Activated CD8-positive, alpha-beta memory T cell treated with anti-CD3 and anti-CD28 coated beads for 48 hours (primary cell): ENCODE results near the gene PACS2.
"Not testable (repeated sequence)": the region's sequence is repeated elsewhere in the genome, so short reads cannot be mapped to it uniquely, and the experiment has no call there.

Experiments used
- DNase-seq, 3 experiments: peaks; one replicate each; pipeline ENCODE4 v3.0.0-alpha.2; 2020; ENCODE audit warnings: low read depth in 2 of 3, low spot score in 2 of 3

The PACS2 gene

DNA sequence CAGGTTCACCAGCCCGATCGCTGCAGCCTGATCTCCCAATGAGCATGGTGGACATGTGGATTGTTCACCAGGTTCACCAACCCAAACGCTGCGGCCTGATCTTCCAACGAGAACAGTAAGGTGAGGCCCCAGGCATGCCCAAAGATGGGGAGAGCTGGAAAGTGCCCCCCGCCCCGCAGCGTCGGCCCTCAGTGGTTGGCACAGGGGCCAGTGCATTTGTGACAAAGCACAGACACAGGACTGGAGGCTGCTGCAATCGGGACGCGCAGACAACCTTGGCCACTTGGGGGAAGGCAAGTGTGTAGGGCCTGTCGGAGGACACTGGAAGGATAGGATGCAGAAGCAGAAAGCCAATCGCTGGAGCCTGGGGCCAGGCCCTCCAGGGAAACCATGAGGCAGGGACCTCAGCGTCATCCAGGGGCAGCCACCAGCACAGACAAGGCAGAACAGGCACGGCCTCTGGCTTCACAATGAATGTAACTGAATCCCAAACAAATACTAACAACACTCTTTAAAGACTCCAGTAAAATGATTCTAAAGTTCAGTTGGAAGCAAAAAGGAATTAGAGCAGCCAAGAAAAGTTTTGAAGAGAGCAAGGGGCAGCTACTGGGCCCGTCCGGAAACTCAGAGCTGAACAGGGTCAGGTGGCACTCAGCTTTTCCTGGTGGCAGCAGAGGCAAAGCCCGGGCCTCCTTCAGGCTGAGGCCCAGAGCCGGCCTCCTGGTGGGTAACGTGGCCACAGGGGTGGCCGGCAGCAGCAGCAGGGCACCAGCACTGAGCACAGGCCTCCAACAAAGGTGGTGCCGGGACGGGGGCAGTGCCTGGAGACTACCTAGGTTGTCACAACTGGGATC, 27.1 kb upstream of the PACS2 start:
- no peak for DNase-seq

- not testable (repeated sequence) for DNase-seq
Observed at GRCh38 chr14:105288936-105289335, 25.6 kb upstream of the PACS2 start.

- DNase-seq: no peak
Observed at GRCh38 chr14:105290621-105291346, 23.8 kb upstream of the PACS2 start.

DNA sequence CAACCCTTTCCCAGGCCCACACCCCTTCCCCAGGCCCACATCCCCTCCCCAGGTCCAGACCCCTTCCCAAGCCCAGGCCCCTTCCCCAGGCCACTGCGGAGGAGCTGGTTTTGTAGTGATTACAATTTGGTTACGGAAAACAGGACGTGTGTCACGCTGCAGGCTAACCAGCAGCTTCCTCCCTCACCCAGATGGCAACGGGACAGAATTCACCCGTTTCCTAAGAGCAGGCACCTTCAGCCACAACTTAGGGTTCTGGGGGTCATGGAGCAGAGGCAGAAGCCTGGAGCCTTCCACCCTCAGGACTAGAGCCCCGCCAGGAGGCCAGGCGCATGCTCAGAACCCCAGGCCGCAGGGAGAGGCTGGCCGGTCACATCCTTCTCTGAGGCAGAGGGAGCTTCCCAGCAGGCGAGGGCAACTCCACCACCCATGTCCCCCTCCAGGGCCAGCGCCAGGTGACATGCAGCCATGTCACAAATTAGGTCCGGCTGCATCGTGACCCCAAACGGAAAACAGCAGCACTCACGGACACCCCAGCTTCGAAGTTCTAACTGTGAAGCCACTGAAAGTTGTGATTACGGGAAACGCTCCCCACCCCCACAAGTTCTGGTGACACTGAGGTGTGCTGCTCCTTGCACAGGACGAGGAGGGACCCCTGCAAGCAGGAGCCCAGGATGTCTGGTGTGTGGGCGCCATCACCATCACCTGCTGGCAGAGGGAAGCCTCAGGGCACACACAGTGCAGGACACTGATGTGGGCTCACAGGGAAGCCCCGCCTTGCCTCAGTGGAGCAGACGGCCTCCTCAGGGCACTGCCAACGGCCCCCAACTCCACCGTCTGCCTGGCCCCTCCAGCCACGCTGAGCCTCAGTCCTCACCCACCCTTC, 21.5 kb upstream of the PACS2 start:
- DNase-seq: no peak

- DNase-seq: peak in 1 of 3 experiments; percentile 29
Observed at GRCh38 chr14:105294142-105294597, 20.4 kb upstream of the PACS2 start.

DNA sequence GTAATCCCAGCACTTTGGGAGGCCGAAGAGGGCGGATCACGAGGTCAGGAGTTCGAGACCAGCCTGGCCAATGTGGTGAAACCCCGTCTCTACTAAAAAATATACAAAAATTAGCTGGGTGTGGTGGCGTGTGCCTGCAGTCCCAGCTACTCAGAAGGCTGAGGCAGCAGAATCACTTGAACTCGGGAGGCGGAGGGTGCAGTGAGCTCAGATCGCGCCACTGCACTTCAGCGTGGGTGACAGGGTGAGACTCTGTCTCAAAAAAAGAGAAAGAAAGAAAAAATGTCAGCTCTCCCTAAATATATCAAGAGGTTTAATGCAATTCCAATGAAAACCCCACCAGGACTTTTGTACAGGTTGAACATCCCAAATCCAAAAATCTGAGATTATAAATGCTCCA, 17.2 kb upstream of the PACS2 start:
- not testable (repeated sequence) for DNase-seq

DNA sequence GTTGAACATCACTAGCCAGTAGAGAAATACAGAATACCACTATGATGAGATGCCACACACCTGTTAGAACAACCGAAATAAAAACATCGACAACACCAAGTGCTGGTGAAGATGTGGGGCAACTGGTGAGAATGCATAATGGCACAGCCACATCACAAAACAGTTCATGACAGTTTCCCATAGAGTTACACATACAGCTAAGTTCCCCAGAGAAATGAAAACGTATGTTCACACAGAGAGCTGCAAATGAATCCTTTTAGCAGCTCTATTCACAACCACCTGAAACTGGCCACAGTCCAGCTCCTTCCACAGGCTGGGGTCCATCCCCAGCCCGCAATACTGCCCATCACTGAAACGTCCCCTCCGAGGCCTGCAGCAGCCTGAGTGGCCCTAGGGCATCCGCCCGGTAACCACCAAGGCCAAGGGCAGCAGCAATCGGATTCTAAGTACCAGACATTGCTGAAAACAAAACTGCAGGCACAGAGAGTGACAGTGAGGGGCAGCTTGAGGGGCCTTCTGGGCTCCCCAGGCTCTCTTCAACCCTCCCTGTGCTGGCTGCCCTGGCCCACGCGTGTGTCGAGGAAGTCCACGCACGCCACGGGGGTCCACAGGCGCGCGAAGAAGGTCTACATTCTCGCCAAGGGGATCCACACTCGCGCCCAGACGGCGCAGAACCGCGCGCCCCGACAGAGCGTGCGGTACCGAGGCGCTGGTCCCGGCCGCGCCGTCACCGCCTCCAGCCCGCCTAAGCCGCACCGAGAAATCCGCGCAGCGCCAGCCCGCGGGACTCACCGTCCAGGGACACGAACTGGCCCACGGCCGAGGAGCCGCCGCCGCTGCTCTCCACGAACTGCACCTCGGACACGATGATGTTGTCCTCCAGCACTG, 14.7 kb upstream of the PACS2 start:
- no peak for DNase-seq

DNA sequence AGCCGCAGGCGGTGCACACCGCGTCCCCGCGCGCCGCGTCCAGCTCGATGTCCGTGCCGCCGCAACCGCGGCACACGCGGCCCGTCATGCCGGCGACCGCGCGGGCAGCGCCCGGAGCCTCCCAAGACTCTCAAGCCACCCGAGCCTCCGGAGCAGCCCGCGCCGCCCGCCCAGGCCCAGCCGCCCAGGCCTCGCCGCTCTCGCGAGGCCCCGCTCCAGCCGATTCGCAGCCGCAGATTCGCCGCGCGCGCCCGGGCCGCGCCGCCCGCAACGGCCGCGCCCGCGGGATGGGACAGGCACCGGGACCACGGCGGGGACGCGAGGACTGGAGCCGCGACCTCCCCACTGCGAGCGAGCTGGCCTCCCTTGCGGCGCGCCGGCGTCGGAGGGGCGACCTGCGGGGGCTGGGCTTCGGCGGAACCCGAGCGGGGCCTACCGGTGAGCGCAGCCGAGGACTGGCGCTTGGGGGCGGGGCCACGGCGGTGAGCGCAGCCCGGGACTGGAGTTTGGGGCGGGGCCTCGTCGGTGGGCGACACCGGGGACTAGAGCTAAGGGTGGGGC, 13.9 kb upstream of the PACS2 start, which contains the start of gene BRF1:
Gene BRF1, minus strand, starts transcription at position 460 of the 561 bp plus-strand sequence. Its CDS starts 372 bp downstream, at position 88.
- DNase-seq: peak; percentile 92 to 94 (median 93)

GRCh38 chr14:105301103-105301914, 13.2 kb upstream of the PACS2 start:
- peak; percentile 99 for DNase-seq

DNA sequence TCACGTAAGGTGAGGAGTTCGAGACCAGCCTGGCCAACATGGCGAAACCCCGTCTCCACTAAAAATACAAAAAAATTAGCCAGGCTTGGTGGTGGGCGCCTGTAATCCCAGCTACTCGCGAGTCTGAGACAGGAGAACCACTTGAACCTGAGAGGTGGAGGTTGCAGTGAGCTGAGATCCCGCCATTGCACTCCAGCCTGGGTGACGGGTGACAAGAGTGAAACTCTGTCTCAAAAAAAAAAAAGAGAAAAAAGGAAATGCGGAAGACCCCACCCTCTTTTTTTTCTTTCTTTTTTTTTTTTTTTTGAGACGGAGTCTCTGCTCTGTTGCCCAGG, 12.7 kb upstream of the PACS2 start:
- not testable (repeated sequence) for DNase-seq

DNA sequence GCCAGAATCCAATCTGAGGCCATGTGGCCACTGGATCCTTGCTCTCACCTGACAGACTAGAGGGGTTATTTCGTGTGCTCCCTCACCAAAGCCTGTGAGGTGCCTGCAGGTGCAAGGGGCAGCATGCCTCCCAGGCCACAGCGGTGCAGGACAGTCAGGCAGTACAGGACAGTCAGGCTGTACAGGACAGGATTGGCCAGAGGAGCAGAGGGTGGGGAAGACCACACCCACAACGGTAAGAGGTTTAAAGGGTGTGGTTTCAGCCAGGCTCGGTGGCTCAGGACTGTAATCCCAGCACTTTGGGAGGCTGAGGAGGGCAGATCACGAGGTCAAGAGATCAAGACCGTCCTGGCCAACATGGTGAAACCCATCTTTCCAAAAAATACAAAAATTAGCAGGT, 10.6 kb upstream of the PACS2 start:
- DNase-seq: no peak

- DNase-seq: no peak
Observed at GRCh38 chr14:105304565-105304964, 10.0 kb upstream of the PACS2 start.

GRCh38 chr14:105305345-105305744, 9.2 kb upstream of the PACS2 start:
- no peak for DNase-seq

- DNase-seq: no peak
Observed at GRCh38 chr14:105305791-105306190, 8.8 kb upstream of the PACS2 start.

- no peak for DNase-seq
Observed at GRCh38 chr14:105307052-105307727, 7.4 kb upstream of the PACS2 start.

DNA sequence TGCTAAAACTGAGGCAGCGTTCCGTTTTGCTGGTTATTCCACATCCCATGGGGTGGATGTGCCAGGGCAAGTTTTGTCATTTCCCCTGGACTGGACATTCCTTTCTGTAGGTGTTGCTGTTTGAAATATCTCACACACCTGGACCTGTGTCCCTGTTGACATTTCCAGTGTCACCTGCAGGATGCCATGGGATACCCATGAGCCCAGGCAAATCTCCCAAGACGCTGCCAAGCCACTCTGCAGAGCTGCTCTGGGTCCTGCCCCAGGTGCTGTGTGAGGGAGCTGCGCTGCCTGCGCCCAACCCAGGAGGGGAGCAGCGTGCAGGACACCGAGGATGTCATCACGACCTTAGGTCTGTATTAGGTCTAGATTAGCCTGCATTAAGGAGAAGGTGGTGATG, 5.2 kb upstream of the PACS2 start:
- DNase-seq: no peak

- no peak for DNase-seq
Observed at GRCh38 chr14:105311838-105312237, 2.7 kb upstream of the PACS2 start.

DNA sequence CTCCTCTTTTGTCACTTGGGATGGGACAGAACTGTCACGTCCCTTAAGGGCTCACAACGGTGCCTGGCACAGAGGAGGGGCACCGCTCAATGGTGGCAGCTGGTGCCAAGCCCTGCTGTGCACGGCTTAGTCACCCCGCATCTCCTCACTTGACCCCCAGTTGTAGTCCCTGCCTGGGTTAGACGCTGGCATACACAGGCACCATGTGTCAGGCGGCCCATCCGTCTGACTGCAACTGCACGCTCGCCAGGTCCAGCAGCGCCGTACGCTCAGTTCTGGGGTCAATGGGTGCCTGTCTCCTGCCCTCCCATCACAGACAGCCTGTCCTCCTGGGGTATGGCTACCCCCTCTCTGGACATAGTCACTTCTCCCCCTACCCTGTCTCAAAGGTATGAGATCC, 1.6 kb upstream of the PACS2 start:
- DNase-seq: no peak
